Chondrocyte (in vitro differentiated cells): Measurements from ENCODE around the gene FBXW9. TPM values are rescaled to one million over a fixed set of nuclear protein-coding genes. Genes with fewer than 3 reads are reported as not detected.

ENCODE experiments used
- DNase-seq: peaks from one replicate; pipeline ENCODE4 v3.0.0; 2021; ENCODE audit warnings: mixed read lengths, low spot score
- H3K27ac Mint-ChIP-seq: one replicate; pipeline ENCODE4 v1.8.0; 2021; ENCODE audit warnings: mild to moderate bottlenecking, moderate library complexity, mixed read lengths; ENCODE audit not compliant: unreplicated experiment
- H3K27me3 Mint-ChIP-seq: 2 replicates; pipeline ENCODE4 v1.8.0; 2021; ENCODE audit warnings: low read depth, mixed read lengths
- H3K36me3 Mint-ChIP-seq: 2 replicates; pipeline ENCODE4 v1.8.0; 2021; ENCODE audit warnings: low read depth, mixed read lengths
- H3K4me1 Mint-ChIP-seq: 2 replicates; pipeline ENCODE4 v1.8.0; 2021; ENCODE audit warnings: low read depth, mild to moderate bottlenecking, mixed read lengths
- H3K4me3 Mint-ChIP-seq: one replicate; pipeline ENCODE4 v1.8.0; 2021; ENCODE audit warnings: mild to moderate bottlenecking, moderate library complexity, mixed read lengths; ENCODE audit not compliant: unreplicated experiment
- H3K9me3 Mint-ChIP-seq: 2 replicates; pipeline ENCODE4 v1.8.0; 2021; ENCODE audit warnings: low read depth, mixed read lengths
- total RNA-seq: library from RNA; stranded (reverse); gene quantifications from 3 replicates; pipeline ENCODE4 v1.2.1, GENCODE V29; 2021
- TF ChIP-seq, protein P1 (sequence below): fragments of 200-600 bp; sonication (generic); IDR thresholded peaks from 2 replicates; pipeline ENCODE4 v1.5.0; 2021; ENCODE audit warnings: antibody characterized with exemption, mild to moderate bottlenecking, moderate library complexity

Gene FBXW9
- total RNA-seq, 1 donor from 2014 or later = 5.0 TPM

GRCh38 chr19:12695096-12695495 is 1.3 kb downstream of the FBXW9 start:
- no peak overlapping the region for H3K4me3 Mint-ChIP-seq
- peaks cover 10% of the 10 kb centered on the region for H3K4me1 Mint-ChIP-seq

GRCh38 chr19:12694641-12695040 is 1.8 kb downstream of the FBXW9 start:
- Mint-ChIP-seq H3K9me3 (no peaks in the 10 kb centered on the region), H3K27ac (no peak overlapping the region), H3K4me3 (no peak overlapping the region), H3K36me3 (peaks cover 5% of the 10 kb centered on the region), H3K27me3 (no peaks in the 10 kb centered on the region), H3K4me1 (peaks cover 10% of the 10 kb centered on the region)
- TF ChIP-seq, protein P1, sequence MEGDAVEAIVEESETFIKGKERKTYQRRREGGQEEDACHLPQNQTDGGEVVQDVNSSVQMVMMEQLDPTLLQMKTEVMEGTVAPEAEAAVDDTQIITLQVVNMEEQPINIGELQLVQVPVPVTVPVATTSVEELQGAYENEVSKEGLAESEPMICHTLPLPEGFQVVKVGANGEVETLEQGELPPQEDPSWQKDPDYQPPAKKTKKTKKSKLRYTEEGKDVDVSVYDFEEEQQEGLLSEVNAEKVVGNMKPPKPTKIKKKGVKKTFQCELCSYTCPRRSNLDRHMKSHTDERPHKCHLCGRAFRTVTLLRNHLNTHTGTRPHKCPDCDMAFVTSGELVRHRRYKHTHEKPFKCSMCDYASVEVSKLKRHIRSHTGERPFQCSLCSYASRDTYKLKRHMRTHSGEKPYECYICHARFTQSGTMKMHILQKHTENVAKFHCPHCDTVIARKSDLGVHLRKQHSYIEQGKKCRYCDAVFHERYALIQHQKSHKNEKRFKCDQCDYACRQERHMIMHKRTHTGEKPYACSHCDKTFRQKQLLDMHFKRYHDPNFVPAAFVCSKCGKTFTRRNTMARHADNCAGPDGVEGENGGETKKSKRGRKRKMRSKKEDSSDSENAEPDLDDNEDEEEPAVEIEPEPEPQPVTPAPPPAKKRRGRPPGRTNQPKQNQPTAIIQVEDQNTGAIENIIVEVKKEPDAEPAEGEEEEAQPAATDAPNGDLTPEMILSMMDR = no peak
- DNase-seq = peak; percentile 92

More at GRCh38 chr19:12695096-12695495, 1.3 kb downstream of the FBXW9 start:
- no peaks in the 10 kb centered on the region for H3K27me3 Mint-ChIP-seq
- H3K27ac Mint-ChIP-seq = no peak overlapping the region
- TF ChIP-seq, protein P1 = no peak
- no peaks in the 10 kb centered on the region for H3K9me3 Mint-ChIP-seq
- no peak for DNase-seq
- H3K36me3 Mint-ChIP-seq = peaks cover 6% of the 10 kb centered on the region

- no peaks in the 10 kb centered on the region for H3K9me3 Mint-ChIP-seq
- DNase-seq = no peak
- peaks cover 7% of the 10 kb centered on the region for H3K4me1 Mint-ChIP-seq
- no peak overlapping the region for H3K4me3 Mint-ChIP-seq
- no peak overlapping the region for H3K27ac Mint-ChIP-seq
- H3K27me3 Mint-ChIP-seq = no peaks in the 10 kb centered on the region
- TF ChIP-seq, protein P1 = no peak
- no peaks in the 10 kb centered on the region for H3K36me3 Mint-ChIP-seq
These were observed 3.5 kb downstream of the FBXW9 start for GRCh38 chr19:12692960-12693359.

DNA sequence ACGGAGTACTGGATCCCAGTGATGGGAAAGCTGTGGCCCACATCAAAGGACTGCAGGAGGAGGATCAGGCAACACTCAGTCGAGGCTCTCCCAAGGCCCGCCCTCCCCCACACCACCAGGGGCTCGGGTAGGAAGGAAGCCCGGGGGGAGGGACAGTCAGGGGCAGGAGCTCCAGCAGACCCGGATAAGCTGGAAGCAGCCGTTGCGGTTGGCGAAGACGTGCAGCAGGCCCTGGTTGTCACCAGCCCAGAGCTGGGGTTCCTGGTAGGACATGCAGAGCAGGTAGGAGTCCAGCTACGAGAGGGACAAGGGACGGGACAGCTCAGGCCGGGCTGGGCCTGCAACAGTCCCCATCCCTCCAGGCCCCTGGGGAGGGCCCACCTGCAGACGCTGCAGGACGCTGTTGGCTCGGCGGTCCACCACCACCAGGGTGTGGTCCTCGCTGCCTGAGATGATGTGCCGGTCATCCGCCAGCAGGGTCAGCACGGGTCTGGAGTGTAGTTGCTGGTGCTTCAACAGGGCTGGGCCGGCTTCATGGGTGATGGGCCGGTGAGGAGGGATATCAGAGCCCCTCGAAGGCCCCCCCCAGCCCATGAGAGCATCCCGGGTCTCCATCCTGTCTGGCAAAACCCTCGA is 6.7 kb downstream of the FBXW9 start:
- TF ChIP-seq, protein P1 = no peak
- no peak overlapping the region for H3K4me3 Mint-ChIP-seq
- H3K9me3 Mint-ChIP-seq = no peaks in the 10 kb centered on the region
- no peaks in the 10 kb centered on the region for H3K36me3 Mint-ChIP-seq
- H3K27ac Mint-ChIP-seq = no peak overlapping the region
- no peaks in the 10 kb centered on the region for H3K27me3 Mint-ChIP-seq
- peak; percentile 92 for DNase-seq
- H3K4me1 Mint-ChIP-seq = no peaks in the 10 kb centered on the region

- H3K4me1 Mint-ChIP-seq = no peaks in the 10 kb centered on the region
- H3K27ac Mint-ChIP-seq = no peak overlapping the region
- H3K4me3 Mint-ChIP-seq = no peak overlapping the region
- TF ChIP-seq, protein P1 = no peak
- H3K36me3 Mint-ChIP-seq = no peaks in the 10 kb centered on the region
- DNase-seq = peak; percentile 91
- no peaks in the 10 kb centered on the region for H3K9me3 Mint-ChIP-seq
- no peaks in the 10 kb centered on the region for H3K27me3 Mint-ChIP-seq
These were observed 7.4 kb downstream of the FBXW9 start for GRCh38 chr19:12689012-12689411.
